GM18867 (cell line): ENCODE data around the gene NOTCH2.
"Not testable (repeated sequence)": the region's sequence is repeated elsewhere in the genome, so short reads cannot be mapped to it uniquely, and the experiment has no call there.

Experiments used
- ATAC-seq: cut with Tn5 transposase; IDR thresholded peaks from one replicate; pipeline ENCODE4 v1.9.1; 2021; ENCODE audit warnings: mild to moderate bottlenecking, moderate library complexity; ENCODE audit not compliant: unreplicated experiment

The NOTCH2 gene

DNA sequence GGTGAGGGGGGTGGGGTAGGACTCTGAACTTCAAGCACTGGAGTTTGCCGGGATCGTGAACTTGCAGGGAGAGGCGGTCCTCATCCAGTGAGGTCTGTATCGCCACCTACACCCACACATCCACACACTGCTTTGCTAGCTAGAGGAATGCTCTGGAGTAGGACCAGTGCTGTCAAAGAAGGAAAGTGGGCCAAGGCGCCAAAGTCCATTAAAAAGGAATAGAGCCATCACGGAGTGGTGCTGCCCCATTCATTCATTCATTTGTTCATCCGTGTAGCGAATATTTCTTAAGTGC, 405 bp upstream of the NOTCH2 start:
- not testable (repeated sequence) for ATAC-seq

DNA sequence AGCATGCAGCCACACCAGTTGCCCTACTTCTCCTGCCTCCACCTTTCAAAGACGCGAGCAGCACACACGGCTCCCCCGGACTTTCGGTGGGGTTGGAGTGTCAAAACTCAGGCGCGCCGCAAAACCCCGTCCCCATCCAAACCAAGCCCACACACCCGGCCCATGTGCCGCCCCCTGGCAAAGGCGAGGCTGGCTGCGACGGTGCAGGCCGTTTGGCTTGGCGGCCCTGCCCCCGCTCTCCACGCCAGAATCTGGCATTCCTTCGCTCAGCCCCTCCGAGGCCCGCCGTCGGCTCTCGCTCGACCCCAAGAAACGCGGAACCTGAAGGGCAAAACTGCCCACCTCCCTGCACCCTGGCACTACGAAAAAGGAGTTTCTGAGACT, 787 bp downstream of the NOTCH2 start:
- not testable (repeated sequence) for ATAC-seq

GRCh38 chr1:120048208-120048607, 21.3 kb downstream of the NOTCH2 start:
- ATAC-seq = not testable (repeated sequence)

GRCh38 chr1:120041771-120042170, 27.7 kb downstream of the NOTCH2 start:
- not testable (repeated sequence) for ATAC-seq

- ATAC-seq = not testable (repeated sequence)
Observed at GRCh38 chr1:120032253-120032652, 37.2 kb downstream of the NOTCH2 start.

DNA sequence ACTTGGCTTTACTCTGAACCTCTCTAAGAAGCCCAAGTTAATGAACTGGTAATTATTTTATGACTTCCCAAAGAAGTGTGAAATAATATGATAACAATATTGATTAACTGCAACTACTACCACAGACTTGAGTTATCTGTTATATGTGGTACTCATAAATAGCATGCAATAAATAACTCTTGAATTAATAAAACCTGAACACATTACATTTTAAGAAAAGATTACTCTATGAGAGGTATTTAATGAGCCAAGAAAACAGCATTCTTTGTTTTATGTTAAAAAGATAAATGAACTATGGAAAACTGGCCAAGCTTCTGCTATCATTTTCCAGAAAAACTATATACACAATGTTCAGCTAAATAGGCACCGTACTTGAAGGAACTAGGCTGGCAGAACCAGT, 45.7 kb downstream of the NOTCH2 start:
- not testable (repeated sequence) for ATAC-seq

DNA sequence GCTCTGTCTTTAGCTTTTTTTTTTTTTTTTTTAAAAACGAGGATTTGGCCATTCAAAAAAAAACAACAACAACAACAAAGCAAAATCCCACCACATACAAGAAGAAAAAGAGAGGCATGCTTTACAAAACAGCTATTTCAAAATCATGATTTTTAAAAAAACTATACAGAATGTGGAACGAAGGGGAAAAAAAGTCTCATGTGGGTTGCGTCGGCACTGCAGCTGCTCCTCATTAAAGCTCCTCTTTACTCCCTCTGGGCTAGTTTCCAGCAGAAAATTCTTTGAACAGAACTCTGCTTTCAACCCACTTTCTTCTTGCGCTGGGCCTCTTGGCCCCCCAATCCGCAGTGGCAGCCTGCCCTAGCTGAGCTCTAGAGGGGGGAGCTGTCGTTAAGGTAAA, 54.5 kb downstream of the NOTCH2 start:
- ATAC-seq = not testable (repeated sequence)

DNA sequence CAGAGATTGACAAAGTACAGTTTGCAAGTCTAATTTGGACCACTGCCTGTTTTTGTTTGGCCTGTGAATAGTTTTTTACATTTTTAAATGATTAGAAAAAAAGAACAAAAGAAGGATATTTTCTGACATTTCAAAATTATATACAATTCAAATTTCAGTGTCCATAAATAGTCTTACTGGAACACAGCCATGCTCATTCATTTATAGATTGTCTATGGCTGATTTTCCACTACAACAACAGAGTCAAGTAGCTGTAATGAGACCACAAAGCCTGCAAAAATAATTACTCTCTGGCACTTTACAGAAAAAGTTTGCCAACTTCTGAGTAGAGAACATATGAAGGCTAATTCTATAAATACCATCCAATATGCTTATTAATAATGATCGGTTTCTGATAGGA, 61.1 kb downstream of the NOTCH2 start:
- not testable (repeated sequence) for ATAC-seq

GRCh38 chr1:120007850-120008249, 61.6 kb downstream of the NOTCH2 start:
- ATAC-seq = not testable (repeated sequence)

DNA sequence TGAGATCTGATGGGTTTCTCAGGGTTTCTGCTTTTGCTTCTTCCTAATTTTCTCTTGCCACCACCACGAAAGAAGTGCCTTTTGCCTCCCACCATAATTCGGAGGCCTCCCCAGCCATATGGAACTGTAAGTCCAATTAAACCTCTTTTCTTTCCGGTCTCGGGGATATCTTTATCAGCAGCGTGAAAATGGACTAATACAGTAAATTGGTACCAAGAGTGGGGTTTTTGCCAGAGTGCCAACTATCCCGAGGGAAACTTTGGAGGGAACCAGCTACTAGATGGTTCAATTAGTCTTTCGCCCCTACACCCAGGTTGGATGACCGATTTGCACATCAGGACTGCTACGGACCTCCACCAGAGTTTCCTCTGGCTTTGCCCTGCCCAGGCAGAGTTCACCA, 68.4 kb downstream of the NOTCH2 start:
- ATAC-seq = not testable (repeated sequence)

GRCh38 chr1:119996731-119997312, 72.6 kb downstream of the NOTCH2 start:
- not testable (repeated sequence) for ATAC-seq

DNA sequence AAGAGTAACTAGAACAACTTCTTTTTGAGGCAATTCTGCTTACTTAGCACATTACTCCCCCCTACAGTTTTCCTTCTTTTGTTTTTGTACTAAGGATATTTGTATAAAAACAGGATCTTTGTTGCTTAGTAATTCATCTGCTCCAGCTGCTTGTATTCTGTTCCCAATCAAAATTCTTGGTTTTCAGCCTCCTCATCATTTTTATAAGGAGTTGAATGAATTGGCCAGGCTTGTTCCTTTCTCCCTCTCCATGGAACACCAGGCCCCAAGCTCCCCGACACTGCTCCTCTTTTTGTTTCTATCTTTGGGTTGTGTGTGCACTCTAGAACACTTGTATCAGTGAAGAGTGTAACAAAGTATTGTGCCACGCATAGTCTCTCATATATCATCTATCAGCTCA, 73.5 kb downstream of the NOTCH2 start:
- ATAC-seq = not testable (repeated sequence)

GRCh38 chr1:119988306-119989062, 81.0 kb downstream of the NOTCH2 start:
- ATAC-seq = peak; percentile 61

DNA sequence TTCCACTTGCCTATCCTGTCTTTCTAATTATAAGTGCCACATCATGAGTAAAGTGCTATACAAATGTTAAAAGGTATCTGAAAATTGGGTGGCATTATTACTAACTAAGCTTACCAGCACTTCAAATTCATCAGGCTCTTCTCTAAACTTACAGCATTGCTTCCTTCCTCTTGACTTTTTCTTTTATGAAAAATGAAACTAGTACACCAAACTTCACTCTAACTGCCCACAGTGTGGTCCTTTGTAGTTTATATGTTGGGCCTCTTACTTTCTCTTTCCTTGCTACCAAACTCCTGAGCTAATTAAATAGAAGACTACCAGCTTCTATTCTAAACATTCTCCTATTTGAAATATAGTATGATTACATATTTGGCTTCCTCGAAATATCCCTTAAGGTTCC, 81.8 kb downstream of the NOTCH2 start:
- peak; percentile 90 for ATAC-seq

- no peak for ATAC-seq
Observed at GRCh38 chr1:119987112-119987511, 82.3 kb downstream of the NOTCH2 start.

DNA sequence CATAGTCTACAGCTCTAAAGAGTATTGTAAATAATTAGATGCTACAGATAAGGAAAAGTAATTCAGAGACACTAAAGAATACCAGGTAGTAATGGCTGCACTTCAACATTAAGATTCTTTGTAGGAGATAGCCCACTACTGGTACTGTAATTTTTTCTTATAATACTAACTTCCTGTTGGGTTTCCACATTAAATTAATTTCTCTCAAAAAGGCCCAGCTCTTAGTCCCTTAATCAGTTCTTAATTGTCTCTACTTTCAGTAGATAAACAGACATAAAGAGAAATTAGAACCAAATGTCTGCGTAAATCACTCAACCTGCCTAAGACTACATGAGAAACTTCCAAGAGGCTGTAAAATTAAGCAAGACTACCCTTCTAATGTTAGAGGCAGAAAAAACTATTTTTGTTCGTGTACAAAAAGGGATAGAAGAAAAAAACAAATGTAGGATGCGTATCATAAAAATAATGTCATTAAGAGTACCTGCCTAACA, 83.4 kb downstream of the NOTCH2 start:
- no peak for ATAC-seq

DNA sequence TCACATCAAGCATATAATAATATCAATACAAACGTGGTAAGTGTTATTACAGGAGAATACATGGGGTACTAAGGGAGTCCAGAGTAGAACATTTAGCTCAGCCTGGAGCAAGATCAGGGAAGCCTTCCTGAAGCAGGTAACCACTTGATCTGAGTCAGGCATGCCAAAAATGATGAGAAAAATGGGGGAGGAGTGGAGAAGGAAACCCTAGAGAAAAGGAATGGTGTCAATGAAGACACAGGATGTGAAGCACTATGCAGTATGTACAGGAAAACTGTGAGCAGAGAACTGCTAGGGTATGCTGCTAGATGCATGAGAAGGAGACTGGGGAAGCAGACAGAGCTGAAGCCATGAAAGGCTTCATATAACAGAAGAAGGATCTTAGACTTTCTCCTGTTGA, 84.7 kb downstream of the NOTCH2 start:
- no peak for ATAC-seq

DNA sequence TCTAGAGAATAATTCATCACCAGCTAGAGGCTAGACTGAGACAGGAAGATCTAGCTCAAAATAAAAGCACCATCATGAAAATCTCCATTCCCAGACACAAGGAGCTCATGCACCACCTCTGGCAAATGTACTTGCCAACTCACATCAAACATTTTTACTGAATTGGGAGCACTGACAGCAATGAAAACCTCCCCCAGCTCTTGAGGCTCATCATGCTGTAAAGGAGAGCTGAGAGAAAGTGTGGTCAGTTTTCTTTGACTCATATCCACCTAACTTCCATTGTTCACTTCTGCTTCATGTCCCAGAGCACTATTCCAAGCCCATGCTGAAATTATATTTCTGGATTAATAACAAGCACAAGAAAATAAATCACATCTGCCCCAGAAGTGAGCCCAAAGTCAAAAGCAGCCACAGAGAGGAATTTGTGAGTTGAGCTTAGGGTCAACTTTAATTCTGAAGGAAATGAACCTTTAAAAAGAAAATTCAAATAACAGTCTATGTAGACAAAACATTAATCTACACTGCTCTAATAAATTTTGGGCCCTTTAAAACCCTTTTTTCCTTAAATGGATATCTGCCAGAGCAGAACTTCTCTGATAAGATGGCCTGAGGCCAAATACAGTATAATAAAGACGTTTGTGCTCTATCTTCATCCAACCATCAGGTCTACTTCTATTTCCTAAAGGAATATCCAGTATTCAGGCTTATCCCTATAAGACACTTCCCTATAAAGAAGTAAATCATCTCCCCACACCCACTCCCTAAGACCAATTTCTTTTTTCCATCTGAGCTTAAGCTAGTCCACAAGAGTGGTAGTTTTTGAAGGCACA, 87.3 kb downstream of the NOTCH2 start:
- no peak for ATAC-seq

- no peak for ATAC-seq
Observed at GRCh38 chr1:119981496-119981895, 88.0 kb downstream of the NOTCH2 start.

GRCh38 chr1:119978018-119978505, 91.4 kb downstream of the NOTCH2 start:
- no peak for ATAC-seq

GRCh38 chr1:119977113-119977736, 92.2 kb downstream of the NOTCH2 start:
- not testable (repeated sequence) for ATAC-seq
